Testis (tissue), 2 donors: ENCODE results near the gene ATXN7L1.

Experiments
- CTCF ChIP-seq, 3 experiments: fragments of 450-650 bp in 2 of 3; fragments of 200-600 bp in 1 of 3; sonication (generic) in 1 of 3; IDR thresholded peaks; one replicate each; pipeline ENCODE4 v1.5.1; 2016 to 2019; ENCODE audit warnings: antibody characterized with exemption in 3 of 3, mild to moderate bottlenecking in 2 of 3, moderate library complexity in 1 of 3
- POLR2A ChIP-seq: fragments of 450-650 bp; IDR thresholded peaks from one replicate; pipeline ENCODE4 v1.6.1; 2017; ENCODE audit warnings: antibody characterized with exemption, mild to moderate bottlenecking, moderate library complexity

GRCh38 chr7:105715528-105715927 is 160.9 kb downstream of the ATXN7L1 start:
- TF ChIP-seq POLR2A (no peak), CTCF (IDR thresholded peaks at IDR 0.05) (no peak)
